ENCODE measurements around the gene MS4A6A.

Gene MS4A6A

GRCh38 chr11:60169264-60169915, 13.5 kb downstream of the MS4A6A start:
- TF ChIP-seq, protein P1, sequence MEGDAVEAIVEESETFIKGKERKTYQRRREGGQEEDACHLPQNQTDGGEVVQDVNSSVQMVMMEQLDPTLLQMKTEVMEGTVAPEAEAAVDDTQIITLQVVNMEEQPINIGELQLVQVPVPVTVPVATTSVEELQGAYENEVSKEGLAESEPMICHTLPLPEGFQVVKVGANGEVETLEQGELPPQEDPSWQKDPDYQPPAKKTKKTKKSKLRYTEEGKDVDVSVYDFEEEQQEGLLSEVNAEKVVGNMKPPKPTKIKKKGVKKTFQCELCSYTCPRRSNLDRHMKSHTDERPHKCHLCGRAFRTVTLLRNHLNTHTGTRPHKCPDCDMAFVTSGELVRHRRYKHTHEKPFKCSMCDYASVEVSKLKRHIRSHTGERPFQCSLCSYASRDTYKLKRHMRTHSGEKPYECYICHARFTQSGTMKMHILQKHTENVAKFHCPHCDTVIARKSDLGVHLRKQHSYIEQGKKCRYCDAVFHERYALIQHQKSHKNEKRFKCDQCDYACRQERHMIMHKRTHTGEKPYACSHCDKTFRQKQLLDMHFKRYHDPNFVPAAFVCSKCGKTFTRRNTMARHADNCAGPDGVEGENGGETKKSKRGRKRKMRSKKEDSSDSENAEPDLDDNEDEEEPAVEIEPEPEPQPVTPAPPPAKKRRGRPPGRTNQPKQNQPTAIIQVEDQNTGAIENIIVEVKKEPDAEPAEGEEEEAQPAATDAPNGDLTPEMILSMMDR (IDR thresholded peaks at IDR 0.05; ENCODE audit: unreplicated experiment in 3 of 3), result peak in 1 of 3 experiments; percentile 11
- no peaks in the 10 kb centered on the region for H3K36me3 Mint-ChIP-seq (ENCODE audit: low read depth)
- H3K27ac Mint-ChIP-seq, result no peak overlapping the region

DNA sequence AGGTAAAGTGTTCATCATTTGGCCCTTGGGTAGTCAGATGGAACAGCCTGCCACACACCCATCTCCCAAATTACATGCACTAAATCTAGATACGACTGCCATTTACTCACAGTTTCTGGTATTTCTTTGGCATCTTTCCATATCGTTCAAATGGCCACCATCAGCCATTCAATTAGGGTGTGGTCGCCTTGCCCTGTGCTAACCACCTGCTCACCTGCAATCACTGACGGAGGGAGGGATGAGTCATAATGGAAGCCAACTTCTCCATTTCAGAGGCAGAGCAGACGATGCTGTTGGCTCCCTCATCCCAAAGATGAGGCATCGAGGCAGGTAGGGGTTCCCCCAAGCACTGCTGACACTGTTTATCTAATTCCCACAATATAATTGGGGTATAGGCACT, 14.6 kb downstream of the MS4A6A start:
- H3K36me3 Mint-ChIP-seq (ENCODE audit: low read depth), result no peaks in the 10 kb centered on the region
- no peak overlapping the region for H3K4me3 Mint-ChIP-seq
- no peaks in the 10 kb centered on the region for H3K27me3 Mint-ChIP-seq (ENCODE audit: low read depth)
- peaks cover 17% of the 10 kb centered on the region for H3K9me3 Mint-ChIP-seq
- TF ChIP-seq, protein P1 (IDR thresholded peaks at IDR 0.05; ENCODE audit: unreplicated experiment in 3 of 3), result no peak
- H3K27ac Mint-ChIP-seq, result no peak overlapping the region
- no peaks in the 10 kb centered on the region for H3K4me1 Mint-ChIP-seq

More at GRCh38 chr11:60169264-60169915, 13.5 kb downstream of the MS4A6A start:
- Mint-ChIP-seq H3K4me3 (no peak overlapping the region), H3K9me3 (peaks cover 17% of the 10 kb centered on the region), H3K4me1 (no peaks in the 10 kb centered on the region), H3K27me3 (ENCODE audit: low read depth) (no peaks in the 10 kb centered on the region)

DNA sequence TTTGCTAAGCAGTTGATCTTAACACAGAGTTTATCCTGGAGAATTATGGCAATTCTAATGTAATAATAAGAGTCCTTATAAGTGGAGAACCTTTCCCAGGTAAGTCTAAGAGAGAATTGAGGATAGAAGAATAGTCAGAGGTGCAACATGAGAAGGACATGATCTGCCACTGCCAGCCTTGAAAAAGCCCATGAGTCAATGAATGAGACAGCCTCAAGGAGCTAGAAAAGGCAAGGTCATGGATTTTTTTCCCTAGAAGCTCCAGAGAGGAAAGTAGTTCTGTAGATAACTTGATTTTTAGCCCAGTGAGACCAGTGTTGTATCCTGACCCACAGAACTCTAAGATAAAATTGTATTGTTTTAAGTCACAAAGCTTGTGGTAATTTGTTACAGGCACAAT, 16.9 kb downstream of the MS4A6A start:
- H3K27me3 Mint-ChIP-seq (ENCODE audit: low read depth), result no peaks in the 10 kb centered on the region
- no peaks in the 10 kb centered on the region for H3K36me3 Mint-ChIP-seq (ENCODE audit: low read depth)
- H3K27ac Mint-ChIP-seq, result no peak overlapping the region
- no peaks in the 10 kb centered on the region for H3K4me1 Mint-ChIP-seq
- H3K9me3 Mint-ChIP-seq, result peaks cover 17% of the 10 kb centered on the region
- TF ChIP-seq, protein P1 (IDR thresholded peaks at IDR 0.05; ENCODE audit: unreplicated experiment in 3 of 3), result no peak
- no peak overlapping the region for H3K4me3 Mint-ChIP-seq

DNA sequence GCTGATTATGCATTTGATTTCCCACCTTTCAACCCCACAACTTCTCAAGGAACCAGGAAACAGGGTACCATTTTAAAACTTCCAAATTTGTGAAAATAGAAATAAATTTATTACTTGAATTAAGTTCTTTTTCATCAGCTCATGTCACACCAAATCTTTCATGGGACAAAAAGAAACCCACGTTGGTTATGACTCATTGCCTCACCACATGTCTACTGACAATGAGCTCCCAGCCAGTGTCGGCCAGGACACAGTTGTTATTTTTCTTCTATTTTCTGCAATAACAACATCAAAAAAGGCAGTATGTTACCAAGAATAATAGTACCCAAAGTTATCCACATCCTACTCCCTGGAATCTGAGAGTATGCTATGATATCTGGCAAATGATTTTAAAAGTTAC, 17.3 kb downstream of the MS4A6A start:
- Mint-ChIP-seq H3K27me3 (ENCODE audit: low read depth) (no peaks in the 10 kb centered on the region), H3K4me3 (no peak overlapping the region), H3K36me3 (ENCODE audit: low read depth) (no peaks in the 10 kb centered on the region), H3K9me3 (peaks cover 16% of the 10 kb centered on the region), H3K27ac (no peak overlapping the region), H3K4me1 (no peaks in the 10 kb centered on the region)
- TF ChIP-seq, protein P1 (IDR thresholded peaks at IDR 0.05; ENCODE audit: unreplicated experiment in 3 of 3), result no peak

GRCh38 chr11:60164550-60165075, 18.3 kb downstream of the MS4A6A start:
- Mint-ChIP-seq H3K4me1 (no peaks in the 10 kb centered on the region), H3K9me3 (peaks cover 9% of the 10 kb centered on the region), H3K27ac (no peak overlapping the region), H3K36me3 (ENCODE audit: low read depth) (no peaks in the 10 kb centered on the region), H3K27me3 (ENCODE audit: low read depth) (no peaks in the 10 kb centered on the region), H3K4me3 (no peak overlapping the region)
- TF ChIP-seq, protein P1 (IDR thresholded peaks at IDR 0.05; ENCODE audit: unreplicated experiment in 3 of 3), result no peak

DNA sequence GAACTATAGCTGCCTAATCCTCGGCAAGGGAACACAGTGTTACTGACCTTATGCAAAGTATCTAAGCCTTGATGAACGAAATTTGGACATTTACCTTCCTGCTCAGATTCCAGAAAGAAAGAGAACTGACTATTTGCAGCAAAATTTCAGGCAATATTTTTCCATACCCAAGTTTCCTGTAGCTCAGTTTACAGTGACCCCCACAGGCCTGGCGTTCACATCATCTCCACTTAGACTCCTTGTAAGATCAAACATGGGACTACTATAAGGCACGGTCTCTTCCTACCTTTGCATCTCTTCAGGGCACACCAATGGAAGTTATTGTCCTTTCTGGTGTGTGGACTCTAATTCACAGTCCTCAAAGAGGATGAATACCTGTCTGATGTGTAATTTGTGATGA, 21.1 kb downstream of the MS4A6A start:
- Mint-ChIP-seq H3K4me1 (no peaks in the 10 kb centered on the region), H3K4me3 (no peak overlapping the region), H3K9me3 (no peaks in the 10 kb centered on the region), H3K27me3 (ENCODE audit: low read depth) (no peaks in the 10 kb centered on the region), H3K36me3 (ENCODE audit: low read depth) (no peaks in the 10 kb centered on the region), H3K27ac (no peak overlapping the region)
- TF ChIP-seq, protein P1 (IDR thresholded peaks at IDR 0.05; ENCODE audit: unreplicated experiment in 3 of 3), result no peak
